ENCODE data around the gene C13orf46. TPM values are rescaled to one million over a fixed set of nuclear protein-coding genes. Genes with fewer than 3 reads are reported as not detected.

Gene C13orf46
- total and polyA plus RNA-seq, 2 experiments from 2014 or later = 0.20 to 0.23 TPM

DNA sequence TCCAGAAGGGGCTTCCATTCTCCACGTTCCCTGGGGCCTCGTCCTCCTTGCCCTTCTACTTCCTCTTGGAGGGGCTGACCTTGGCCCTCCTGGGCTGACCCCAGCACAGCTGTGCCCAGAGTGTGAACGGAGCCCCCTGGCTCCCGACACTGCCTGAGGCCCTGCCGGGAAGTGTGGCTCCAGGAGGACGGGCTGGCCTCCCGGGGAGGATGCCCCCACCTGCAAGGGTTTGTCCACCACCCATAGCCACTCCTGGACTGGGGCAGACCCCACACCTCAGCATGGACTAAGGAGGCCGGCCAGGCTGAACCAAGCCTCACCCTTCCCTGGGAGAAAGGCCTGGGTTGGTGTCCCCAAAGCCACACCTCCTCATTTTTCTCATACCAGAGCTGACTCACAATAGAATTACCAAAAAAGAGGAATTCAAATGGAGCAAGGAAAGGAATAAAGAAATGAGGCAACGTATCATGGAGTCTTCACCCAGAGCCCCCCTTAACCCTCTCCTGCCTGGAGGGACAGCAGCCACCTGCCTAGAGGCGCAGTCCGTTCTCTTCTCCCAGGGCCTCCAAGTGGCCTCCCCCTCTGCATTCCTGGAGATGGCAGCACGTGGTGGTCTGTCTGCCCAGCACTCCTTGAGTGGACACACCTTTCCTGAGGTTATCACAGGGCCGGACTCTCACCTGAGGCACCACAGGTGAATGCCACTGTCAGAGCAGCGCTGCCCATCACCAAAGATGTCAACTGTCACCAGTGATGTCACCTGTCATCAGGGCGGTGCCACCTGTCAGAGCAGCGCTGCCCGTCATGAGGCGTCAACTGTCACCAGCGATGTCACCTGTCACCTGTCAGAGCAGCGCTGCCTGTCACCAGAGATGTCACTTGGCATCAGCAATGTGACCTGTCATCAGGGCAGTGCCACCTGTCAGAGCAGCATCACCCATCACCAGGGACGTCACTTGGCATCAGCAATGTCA lies 3.1 kb upstream of the C13orf46 start:
- Histone ChIP-seq H3K9me2 (replicated peaks; ENCODE audit: insufficient read depth) (no peaks in the 10 kb centered on the region), H3K4me1 (ENCODE audit: insufficient read depth) (no peaks in the 10 kb centered on the region), H3K4me2 (no peak overlapping the region), H3K79me2 (no peaks in the 10 kb centered on the region), H3K9me3 (ENCODE audit: low read depth) (no peaks in the 10 kb centered on the region), H3K27ac (no peak overlapping the region), H4K20me1 (ENCODE audit: insufficient read depth, poor library complexity, severe bottlenecking) (no peaks in the 10 kb centered on the region), H3K36me3 (replicated peaks; ENCODE audit: insufficient read depth, low read depth) (no peaks in the 10 kb centered on the region), H3K27me3 (no peaks in the 10 kb centered on the region), H3K4me3 (no peak overlapping the region), H2AFZ (no peak overlapping the region)
- no peak for DNase-seq (ENCODE audit: low spot score)
- no peak for TF ChIP-seq EZH2 (IDR thresholded peaks at IDR 0.05; ENCODE audit: borderline replicate concordance)
- TF ChIP-seq CTCF (IDR thresholded peaks at IDR 0.05; ENCODE audit: poor library complexity) = no peak
- TF ChIP-seq EZH2phosphoT487 (IDR thresholded peaks at IDR 0.05; ENCODE audit: low read depth, severe bottlenecking, unreplicated experiment) = no peak
- 87% methylated on average over 21 of the region's 21 CpGs for WGBS (ENCODE audit: low lambda C conversion rate, missing lambda C conversion rate)

- TF ChIP-seq EZH2 (IDR thresholded peaks at IDR 0.05; ENCODE audit: borderline replicate concordance) = no peak
- no peak for TF ChIP-seq EZH2phosphoT487 (IDR thresholded peaks at IDR 0.05; ENCODE audit: low read depth, severe bottlenecking, unreplicated experiment)
- TF ChIP-seq CTCF (IDR thresholded peaks at IDR 0.05; ENCODE audit: poor library complexity) = no peak
- H4K20me1 ChIP-seq (ENCODE audit: insufficient read depth, poor library complexity, severe bottlenecking) = no peaks in the 10 kb centered on the region
- no peaks in the 10 kb centered on the region for H3K4me1 ChIP-seq (ENCODE audit: insufficient read depth)
- H3K27me3 ChIP-seq = no peaks in the 10 kb centered on the region
- no peak overlapping the region for H3K4me3 ChIP-seq
- H3K9me2 ChIP-seq (replicated peaks; ENCODE audit: insufficient read depth) = no peaks in the 10 kb centered on the region
- no peaks in the 10 kb centered on the region for H3K36me3 ChIP-seq (replicated peaks; ENCODE audit: insufficient read depth, low read depth)
- no peaks in the 10 kb centered on the region for H3K9me3 ChIP-seq (ENCODE audit: low read depth)
- H3K79me2 ChIP-seq = no peaks in the 10 kb centered on the region
- 95% methylated on average over 15 of the region's 15 CpGs for WGBS (ENCODE audit: low lambda C conversion rate, missing lambda C conversion rate)
- no peak overlapping the region for H3K27ac ChIP-seq
- H2AFZ ChIP-seq = no peak overlapping the region
- H3K4me2 ChIP-seq = no peak overlapping the region
- DNase-seq (ENCODE audit: low spot score) = no peak
Observed at GRCh38 chr13:113975416-113975815, 1.5 kb upstream of the C13orf46 start.

- Histone ChIP-seq H3K4me2 (no peak overlapping the region), H3K27me3 (no peaks in the 10 kb centered on the region), H2AFZ (no peak overlapping the region), H3K79me2 (no peaks in the 10 kb centered on the region), H3K9me3 (ENCODE audit: low read depth) (no peaks in the 10 kb centered on the region), H3K4me1 (ENCODE audit: insufficient read depth) (no peaks in the 10 kb centered on the region), H3K9me2 (replicated peaks; ENCODE audit: insufficient read depth) (no peaks in the 10 kb centered on the region), H4K20me1 (ENCODE audit: insufficient read depth, poor library complexity, severe bottlenecking) (no peaks in the 10 kb centered on the region), H3K27ac (no peak overlapping the region), H3K36me3 (replicated peaks; ENCODE audit: insufficient read depth, low read depth) (no peaks in the 10 kb centered on the region), H3K4me3 (no peak overlapping the region)
- TF ChIP-seq EZH2 (IDR thresholded peaks at IDR 0.05; ENCODE audit: borderline replicate concordance) (no peak), EZH2phosphoT487 (IDR thresholded peaks at IDR 0.05; ENCODE audit: low read depth, severe bottlenecking, unreplicated experiment) (no peak), CTCF (IDR thresholded peaks at IDR 0.05; ENCODE audit: poor library complexity) (no peak)
- DNase-seq (ENCODE audit: low spot score) = no peak
- 94% methylated on average over 45 of the region's 56 CpGs for WGBS (ENCODE audit: low lambda C conversion rate, missing lambda C conversion rate)
Observed at GRCh38 chr13:113974304-113975281, 717 bp upstream of the C13orf46 start.
